GM19328 (cell line): ENCODE measurements around the gene SMIM26.
"Not testable (repeated sequence)": the region's sequence is repeated elsewhere in the genome, so short reads cannot be mapped to it uniquely, and the experiment has no call there.

Experiments
- ATAC-seq: cut with Tn5 transposase; IDR thresholded peaks from one replicate; pipeline ENCODE4 v1.9.1; 2021; ENCODE audit warnings: mild to moderate bottlenecking, moderate library complexity; ENCODE audit not compliant: unreplicated experiment

The SMIM26 gene, protein sequence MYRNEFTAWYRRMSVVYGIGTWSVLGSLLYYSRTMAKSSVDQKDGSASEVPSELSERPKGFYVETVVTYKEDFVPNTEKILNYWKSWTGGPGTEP

DNA sequence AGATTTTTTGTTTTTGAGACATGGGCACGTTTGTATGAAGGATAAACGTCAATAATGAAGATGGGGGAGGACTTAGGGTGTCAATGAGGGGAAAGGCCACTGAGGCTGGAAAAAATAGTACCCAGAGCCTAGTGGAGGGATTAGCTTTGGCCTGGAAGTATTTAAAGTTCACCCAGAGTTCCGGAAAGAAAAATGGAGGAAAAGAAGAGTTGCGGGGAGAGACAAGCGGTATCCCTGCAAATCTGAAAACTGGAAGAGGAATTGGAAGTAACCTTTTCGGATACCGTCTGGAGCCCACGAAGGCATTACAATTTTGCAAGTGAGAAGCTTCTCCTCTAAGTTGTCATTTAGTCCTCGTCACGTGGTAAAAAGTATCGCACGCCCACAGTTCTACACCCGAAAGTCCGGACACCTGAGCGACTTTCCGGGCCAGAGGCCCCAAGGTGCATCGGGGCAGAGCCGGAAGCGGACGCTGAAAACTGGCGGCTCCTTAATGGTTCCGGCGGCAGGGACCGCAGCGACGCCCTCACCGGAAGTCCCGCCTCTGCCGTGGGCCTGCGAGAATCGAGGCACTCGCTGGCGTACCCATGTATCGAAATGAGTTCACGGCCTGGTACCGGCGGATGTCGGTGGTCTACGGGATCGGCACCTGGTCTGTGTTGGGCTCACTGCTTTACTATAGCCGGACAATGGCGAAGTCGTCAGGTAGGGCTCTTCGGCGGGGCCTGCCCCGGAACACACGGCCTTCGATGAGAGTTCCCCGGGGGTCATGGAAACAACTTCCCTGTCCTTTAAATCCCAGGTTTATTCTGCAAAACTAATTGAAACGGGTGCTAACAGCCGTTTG is at the start of gene SMIM26:
TSS of gene SMIM26 (plus strand) at position 541 of the 847 bp plus-strand sequence. CDS start at position 588, 47 bp downstream.
- ATAC-seq = peak; percentile 99

DNA sequence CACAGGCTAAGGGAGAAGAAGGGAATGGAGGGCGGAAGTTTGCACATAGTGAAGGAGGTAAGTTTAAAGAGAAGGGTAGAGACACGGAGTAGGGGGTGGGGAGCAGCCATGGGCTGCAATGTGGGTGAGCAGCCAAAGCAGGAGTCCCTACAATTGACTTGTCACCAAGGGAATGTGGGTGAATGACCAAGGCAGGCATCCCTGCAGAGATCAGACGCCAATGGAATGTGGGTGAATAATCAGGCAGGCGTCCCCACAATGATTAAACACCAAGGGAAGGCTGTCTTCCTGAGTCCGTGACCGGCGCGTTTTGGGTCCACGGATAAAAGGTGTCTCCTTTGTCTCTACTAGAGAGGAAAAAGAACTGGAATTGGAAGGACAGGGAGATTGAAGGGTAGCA is 45.2 kb upstream of the SMIM26 start:
- ATAC-seq = not testable (repeated sequence)

DNA sequence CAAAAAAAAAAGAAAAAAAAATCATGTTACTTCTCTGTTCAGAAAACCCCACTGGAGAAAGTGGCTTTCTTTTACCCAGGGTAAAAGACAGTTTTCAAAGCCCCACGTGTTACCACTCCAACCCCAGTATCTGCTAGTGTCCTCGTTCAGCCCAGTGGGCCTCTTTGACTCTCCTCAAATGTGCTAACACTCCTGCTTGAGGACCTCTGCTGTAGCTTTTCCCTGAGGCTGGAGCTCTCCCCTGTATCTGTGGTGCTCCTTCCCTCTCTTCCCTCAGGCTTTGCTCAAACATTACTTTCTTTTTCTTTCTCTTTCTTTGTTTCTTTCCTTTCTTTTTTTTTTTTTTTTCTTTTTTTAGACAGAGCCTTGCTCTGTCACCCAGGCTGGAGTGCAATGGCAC is 44.2 kb upstream of the SMIM26 start:
- no peak for ATAC-seq

DNA sequence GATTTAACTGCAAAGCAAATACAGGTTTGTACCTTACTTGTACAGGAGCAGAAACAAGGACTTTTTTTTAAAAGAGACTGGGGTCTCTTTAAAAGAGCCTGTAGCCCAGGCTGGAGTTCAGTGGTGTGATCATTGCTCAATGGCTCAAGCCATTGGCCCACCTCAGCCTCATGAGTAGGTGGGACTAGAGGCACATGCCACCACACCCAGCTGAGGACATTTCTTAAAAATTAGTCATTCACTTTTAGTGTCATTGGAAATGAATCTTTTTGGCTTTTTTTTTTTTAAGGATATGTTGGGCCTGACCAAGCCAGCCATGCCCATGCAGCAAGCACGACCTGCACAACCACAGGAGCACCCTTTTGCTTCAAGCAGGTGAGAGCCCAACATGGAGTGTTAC is 42.6 kb upstream of the SMIM26 start:
- ATAC-seq = no peak

DNA sequence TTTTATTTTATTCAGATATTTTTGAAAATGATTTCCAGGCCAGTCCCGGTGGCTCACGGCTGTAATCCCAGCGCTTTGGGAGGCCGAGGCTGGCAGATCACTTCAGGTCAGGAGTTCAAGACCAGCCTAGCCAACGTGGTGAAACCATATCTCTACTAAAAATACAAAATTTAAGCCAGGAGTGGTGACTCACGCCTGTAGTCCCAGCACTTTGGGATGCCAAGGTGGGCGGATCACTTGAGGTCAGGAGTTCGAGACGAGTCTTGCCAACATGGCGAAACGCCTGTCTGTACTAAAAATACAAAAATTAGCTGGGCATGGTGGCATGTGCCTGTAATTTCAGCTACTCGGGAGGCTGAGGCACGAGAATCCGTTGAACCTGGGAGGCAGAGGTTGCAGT is 40.5 kb upstream of the SMIM26 start:
- not testable (repeated sequence) for ATAC-seq

DNA sequence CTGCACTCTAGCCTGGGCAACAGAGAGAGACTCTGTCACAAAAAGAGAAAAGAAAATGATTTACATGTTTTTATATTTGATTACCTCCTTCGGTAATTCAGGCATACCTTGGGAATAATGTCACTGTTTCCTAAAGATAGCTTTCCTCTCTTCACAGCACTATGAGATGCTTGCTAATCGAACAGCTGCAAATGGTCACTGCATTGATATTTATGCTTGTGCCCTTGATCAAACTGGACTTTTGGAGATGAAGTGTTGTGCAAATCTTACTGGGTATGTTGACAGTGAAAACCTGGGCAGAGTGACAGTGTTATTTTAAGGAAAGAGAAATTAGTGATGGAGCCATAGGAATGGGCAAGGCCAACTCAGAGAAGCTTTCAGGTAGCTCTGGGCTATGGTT is 39.9 kb upstream of the SMIM26 start:
- ATAC-seq = no peak

DNA sequence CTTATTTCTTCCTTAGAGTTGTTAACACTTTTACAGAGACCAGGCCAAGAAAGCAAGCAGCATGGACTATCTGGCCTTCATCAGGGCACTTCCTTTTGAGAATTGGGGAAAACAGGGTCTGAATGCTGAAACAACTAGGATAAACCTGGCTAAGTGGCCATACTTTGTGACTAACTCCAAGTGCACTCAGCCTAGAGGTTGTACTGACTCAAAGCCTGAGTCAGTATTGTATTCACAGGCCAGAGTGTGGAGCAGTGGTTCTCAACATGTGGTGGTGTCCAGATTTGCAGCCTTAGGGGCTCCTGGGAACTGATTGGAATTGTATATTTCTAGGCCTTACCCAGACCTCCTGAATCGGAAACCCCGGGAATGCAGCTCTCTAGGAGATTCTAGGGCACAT is 39.4 kb upstream of the SMIM26 start:
- ATAC-seq = no peak

DNA sequence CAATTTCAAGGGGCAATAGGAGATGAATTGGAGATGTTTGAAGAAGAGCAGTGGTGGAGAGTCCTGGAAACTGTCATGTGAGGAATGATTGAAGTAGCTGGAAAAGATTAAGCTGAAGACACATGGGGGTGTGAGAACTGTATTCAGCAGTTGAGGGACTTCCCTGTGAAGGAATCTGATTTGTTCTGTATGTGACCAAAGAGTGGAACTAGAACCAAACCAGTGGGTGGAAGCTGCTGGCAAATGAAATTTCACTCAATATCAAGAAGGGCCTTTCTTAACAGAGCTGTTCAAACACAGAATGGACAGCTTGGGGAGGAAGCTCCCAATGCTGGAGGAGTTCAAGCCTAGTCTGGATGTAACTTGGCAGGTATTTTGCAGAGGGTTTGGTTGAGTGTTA is 38.2 kb upstream of the SMIM26 start:
- no peak for ATAC-seq

DNA sequence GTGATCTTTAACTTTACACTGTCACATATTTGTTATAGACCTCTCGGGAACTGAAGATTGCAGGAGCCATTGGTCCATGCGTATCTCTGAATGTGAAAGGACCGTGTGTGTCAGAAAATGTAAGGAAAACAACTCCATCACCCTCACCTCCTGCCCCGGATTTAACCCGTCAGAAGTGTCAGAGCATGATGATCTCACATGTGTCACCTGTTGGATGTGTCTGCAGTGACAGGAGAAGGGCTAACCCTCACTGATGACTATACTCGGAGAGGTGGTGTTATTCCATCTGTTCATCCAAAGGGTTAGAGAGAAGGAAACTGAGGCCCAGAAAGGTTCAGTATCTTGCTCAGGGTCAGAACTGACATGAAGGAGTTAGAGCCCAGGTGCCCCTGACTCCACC is 34.6 kb upstream of the SMIM26 start:
- no peak for ATAC-seq

DNA sequence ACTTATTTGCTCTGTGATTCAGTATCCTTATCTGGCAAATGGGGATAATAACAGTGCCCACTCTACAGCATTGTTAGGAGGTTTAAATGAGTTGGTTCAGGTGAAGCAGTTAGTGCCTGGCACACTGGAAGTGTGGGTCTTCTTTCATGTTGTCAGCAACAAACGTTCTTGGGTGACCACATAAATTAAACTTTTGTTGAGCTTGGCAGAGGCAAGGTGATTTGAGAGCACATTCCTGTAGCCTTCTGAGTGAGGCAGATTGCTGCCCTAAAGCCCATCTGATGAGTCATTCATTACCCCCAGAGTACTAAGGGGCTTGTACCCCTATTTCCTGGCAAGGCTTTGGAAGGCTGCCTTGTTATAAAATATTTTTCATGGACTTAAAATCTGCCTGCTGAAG is 33.7 kb upstream of the SMIM26 start:
- no peak for ATAC-seq

DNA sequence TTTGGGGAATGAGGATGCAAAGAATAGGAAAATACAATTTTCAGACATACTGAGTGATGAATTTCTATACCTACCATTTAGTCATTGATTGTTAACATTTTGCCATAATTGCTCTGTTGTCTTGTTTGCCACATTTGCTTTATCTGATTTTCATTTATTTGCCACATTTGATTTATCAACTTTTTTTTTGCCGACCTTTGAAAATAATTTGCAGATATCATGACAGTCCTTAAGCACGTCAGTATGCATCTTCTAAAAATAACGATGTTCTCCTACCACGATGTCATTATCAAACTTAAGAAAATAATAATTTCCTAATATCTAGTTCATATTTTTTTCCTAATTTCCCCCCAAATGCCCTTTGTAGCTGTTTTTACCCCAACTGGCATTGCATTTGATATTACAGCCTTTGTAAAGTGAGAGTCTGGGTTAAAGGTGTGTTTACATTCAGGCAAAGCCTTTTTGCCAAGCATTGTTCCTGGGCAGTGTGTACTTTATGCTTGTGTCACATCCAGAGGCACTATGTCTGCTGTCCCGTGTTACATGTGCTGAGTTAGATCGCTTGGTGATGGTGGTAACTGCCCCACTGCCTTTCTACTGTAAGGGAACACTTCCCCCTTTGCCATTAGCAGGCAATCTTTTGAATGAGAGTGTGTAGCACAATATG is 33.1 kb upstream of the SMIM26 start:
- no peak for ATAC-seq

DNA sequence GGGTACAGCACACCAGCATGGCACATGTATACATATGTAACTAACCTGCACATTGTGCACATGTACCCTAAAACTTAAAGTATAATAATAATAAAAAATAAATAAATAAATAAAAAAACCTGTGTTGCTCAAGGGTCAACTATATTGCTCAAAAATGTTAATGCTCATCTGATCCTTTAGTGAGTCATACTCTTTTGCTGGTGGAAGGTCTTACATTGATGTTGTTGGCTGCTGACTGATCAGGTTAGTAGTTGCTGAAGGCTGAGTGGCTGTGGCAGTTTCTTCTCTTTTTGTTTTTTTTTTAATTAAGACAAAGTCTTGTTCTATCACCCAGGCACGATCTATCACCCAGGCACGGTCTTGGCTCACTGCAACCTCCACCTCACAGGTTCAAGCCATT is 29.6 kb upstream of the SMIM26 start:
- ATAC-seq = no peak

DNA sequence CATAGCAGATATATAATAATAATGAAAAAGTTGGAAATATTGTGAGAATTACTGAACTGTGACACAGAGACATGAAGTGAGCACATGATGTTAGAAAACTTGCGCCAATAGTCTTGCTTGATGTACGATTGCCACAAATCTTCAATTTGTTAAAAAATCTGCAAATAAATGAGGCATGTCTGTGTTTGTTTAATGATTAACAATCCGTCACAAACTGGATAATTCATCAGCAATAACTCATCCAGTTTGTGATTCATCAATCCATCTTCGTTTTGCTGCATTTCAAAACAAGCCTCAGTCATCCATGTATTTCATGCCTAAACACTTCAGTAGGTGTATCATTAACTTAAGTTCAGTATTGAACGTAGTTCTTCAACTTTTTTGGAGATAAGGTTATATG is 25.5 kb upstream of the SMIM26 start:
- ATAC-seq = no peak

DNA sequence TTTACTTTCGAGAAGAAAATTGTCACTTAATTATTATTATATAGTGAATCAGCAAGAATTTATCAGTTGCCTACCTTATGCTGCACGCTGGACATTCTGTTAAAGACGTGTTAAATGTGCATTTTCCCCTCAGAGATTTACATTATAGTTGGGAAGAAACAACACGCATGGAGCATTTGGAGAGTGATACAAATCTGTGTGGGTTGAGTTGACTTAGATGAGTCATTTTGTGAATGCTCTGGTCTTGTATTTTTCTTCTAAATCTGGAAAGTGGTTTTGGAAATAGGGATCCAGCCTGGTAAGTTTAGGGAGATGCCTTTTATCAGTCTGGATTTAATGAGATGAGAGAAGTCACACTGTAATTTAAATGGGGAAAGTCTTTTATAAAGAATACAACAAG is 24.0 kb upstream of the SMIM26 start:
- ATAC-seq = no peak

DNA sequence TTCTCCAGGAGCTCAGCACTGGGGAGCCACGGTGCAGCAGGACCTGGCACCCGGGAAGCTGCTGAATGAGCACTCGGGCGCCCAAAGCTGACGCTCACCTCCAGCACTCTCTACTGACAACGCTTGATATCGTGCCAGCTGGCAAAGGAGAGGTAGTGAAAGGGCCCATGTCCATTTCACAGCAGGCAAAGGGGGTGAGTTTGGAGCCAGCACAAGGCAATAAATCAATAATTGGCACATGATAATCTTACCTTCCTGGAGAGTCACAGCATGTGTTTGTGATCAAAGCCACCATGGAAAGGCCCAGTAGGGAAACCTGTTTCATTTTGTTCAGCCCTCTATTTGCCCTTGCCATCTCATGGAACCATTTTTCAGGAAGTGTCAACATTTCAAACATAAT is 23.3 kb upstream of the SMIM26 start:
- no peak for ATAC-seq

DNA sequence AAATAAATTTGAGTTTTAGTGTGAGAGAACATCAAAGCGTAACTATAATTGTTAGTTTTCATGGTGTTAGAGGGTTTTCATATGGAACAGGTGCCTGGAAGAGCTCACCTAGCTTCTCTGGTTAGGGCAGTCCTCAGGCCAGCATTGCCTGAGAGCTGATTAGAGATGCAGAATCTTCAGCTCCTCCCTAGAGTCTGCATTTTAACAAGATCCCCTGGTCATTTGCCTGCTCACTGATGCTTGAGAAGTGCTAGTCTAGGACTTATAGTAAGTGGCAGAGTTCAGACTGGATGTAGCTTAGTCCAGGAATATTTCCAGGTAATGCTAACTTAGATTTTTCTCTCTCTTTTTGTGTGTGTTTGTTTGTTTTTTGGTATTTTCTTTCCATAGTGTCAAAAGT is 21.7 kb upstream of the SMIM26 start:
- ATAC-seq = no peak

DNA sequence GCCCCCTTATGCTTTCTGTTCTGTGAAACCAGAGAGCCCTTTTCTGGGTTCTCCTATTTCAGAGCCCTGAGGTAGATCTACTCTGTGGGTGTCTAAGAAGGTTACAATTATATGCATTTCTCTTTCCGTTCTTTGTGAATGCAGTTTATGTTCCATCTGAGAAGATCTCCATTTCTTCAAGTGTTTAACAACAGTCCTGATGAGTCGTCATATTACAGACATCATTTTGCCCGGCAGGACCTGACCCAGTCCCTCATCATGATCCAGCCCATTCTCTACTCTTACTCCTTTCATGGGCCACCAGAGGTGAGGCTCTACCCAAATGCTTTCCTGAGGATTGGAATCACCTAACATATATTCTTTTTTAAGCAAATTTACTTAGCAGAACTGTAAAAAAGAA is 18.8 kb upstream of the SMIM26 start:
- ATAC-seq = no peak

DNA sequence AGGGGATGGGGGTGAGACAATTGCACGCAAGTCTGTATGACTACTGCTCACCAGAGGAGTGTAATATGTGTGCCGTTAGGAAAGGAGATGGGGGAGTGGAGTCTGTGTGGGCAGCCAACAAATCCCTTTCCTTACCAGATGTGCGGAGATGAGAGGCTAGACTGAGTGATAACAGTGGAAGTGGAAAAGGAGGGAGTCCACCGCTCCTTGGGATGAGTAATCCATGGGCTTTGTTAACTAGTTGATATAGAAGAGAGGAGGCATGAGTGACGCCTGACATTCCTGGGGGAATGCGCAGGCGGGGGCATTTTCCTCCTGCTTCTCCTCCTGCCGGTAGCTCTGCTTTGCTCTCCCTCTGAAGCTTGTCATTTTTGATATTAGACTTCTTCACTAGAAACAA is 13.5 kb upstream of the SMIM26 start:
- ATAC-seq = no peak

DNA sequence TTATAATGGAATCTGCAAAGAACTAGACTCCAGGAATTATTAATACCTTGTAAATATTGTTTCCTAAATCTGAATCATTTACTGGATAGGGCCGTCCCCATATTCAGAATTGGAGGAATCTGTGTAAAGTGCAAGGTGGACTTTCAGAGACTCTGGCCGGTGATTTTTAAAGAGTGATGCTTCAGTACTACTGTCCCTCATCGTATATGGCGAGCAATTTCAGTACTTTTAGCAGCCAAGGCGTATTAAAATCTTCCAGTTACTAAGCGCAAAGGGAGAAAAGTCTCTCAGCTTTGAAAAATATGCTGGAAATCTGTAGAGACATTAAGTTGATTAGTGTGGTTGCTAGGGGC is 483 bp downstream of the SMIM26 start:
- peak; percentile 15 for ATAC-seq

DNA sequence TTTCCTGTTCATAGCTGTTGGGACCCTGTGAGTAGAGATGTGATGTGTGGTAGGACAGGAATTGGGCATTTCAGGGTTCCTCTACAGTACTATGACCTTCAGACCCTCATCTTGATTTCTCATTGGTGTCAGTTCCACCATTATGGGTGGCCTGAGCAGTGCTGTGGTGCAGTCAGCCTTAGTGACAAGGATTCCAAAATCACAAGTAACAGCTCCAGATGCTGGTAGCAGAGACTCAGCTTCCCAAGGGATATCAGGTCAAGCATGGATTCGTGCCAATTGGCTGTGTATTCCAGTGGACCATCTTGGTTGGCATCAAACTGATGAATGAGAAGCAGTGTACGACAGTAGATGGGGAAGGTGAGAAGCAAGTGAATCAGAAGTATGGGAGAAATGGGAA is 3.8 kb downstream of the SMIM26 start:
- no peak for ATAC-seq

DNA sequence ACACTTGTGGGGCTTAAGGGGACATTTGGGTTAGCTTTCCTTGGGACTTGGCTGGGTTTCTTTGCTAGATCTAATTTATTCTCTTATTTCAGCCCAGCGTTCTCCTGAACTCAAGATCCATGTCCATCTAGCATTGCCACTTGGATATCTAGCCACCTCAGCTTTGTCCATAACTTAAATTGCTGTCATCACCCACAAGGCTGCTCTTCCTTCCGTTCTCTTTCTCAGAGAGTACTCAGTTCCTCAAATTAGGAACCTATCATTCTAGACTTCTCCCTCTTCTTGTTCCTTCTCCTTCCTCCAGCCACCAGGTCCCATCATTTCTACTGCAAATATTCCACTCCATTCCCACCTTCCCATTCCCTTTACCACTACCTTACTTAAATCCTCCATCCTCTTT is 4.3 kb downstream of the SMIM26 start:
- ATAC-seq = no peak

DNA sequence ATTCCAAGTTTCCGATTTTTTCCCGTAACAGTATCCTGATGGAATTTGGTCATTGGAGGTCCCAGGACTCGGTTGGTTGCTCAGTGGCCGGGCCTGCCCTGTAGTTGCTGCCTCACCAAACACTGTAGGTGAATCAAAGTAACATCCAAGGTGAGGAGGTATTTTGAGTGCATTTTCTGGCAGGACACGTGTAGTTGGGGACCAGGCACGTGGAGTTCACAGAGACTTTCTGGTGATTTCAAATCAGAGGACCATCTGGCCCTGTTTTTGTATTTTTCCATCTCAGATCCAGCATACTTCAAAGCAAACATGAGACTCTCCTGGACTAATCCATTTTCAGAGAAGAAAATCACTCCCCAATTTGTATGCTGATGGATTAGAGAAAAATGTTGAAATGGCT is 10.7 kb downstream of the SMIM26 start:
- ATAC-seq = no peak
